Dedifferentiated amniotic fluid mesenchymal stem cell (primary cell): ENCODE measurements around the gene POLR1G.

Experiments used
- DNase-seq: peaks from one replicate; pipeline ENCODE4 v3.0.0-alpha.2; 2016; ENCODE audit errors: extremely low spot score

Gene POLR1G

GRCh38 chr19:45406226-45407090 is at the start of gene POLR1G:
POLR1G (plus strand) TSS chr19:45406644; CDS start chr19:45406697, 53 bp downstream.
- DNase-seq, result peak; percentile 67

DNA sequence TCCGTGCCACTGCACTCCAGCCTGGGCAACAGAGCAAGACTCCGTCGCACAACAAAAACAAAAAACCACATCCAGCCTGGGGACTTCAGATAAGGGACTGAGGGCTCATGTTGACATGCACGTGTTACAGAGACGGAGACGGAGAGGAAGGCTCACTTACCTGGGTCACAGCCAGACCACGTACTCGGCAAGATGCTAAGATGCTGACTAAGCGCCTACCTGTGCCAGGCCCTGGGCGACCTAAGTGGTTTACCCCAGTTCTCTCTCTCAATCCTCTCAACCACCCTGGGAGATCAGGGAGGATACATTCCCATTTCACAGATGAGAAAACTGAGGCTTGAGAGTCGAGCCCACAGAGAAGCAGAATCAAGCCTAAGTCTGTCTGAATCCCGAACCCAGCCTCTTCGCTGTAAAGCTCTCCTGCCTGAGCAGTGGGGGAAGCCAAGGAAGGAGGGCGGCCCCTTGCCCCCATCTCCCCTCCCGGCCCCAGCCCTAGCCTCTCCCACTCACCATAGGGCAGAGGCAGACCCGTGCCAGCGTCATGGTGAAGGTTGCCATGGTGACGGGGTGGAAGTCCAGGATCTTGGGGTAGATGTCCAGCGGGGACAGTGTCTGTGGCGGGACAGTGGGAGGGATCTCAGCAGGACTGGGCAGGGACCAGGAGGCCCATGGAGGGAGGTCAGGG is 49.5 kb upstream of the POLR1G start:
- DNase-seq, result no peak

DNA sequence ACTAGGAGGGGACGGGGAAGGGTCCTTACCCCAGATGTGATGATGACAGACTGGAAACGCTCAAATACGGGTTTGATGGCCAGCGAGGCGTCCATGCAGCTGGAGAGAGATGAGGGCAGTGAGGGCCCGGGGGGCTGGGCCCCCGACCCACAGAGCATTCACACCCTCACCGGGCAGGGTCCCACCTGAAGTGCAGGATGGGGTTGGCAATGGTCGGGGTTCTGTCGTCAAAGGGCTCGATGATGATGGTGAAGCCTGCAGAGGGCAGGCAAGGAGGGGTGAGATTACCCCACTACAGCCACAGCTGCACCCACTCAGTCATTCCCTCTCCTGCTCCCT is 49.0 kb upstream of the POLR1G start:
- no peak for DNase-seq

GRCh38 chr19:45358213-45358792 is 48.1 kb upstream of the POLR1G start:
- DNase-seq, result no peak

DNA sequence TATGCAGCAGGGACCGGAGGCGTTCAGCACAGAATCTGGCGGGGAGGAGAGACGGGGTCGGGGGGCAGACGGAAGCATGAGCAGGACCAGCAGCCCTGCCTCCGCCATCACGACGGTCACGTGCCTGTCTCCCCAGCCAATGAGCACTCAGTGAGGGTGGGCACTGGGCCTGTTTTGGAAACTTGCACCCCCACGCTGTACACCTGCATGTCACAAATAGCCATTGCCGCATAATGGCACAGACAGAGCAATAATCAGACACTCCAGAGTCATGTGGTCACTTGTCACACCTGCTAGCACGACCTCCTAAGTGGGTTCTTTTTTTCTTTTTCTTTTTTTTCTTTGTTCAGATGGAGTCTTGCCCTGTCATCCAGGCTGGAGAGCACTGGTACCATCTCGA is 44.8 kb upstream of the POLR1G start:
- no peak for DNase-seq

DNA sequence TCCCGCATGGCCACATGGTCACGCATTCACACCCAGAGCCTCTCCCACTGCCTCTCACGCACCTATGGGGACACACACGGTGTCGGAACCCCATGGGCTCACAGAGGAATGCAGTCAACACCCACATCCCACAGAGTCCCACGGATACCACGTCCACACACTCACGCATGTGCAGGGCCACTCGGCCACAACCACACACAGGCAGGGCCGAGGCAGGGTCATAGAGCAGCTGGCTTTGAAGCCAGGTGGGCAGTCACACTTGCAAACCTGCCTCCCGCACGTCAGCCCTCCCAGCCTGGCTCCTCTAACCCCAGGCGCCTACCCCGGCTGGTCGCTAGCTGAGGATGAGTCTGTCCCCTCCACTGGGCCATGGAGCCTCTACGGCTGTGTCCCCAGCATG is 44.2 kb upstream of the POLR1G start:
- no peak for DNase-seq

DNA sequence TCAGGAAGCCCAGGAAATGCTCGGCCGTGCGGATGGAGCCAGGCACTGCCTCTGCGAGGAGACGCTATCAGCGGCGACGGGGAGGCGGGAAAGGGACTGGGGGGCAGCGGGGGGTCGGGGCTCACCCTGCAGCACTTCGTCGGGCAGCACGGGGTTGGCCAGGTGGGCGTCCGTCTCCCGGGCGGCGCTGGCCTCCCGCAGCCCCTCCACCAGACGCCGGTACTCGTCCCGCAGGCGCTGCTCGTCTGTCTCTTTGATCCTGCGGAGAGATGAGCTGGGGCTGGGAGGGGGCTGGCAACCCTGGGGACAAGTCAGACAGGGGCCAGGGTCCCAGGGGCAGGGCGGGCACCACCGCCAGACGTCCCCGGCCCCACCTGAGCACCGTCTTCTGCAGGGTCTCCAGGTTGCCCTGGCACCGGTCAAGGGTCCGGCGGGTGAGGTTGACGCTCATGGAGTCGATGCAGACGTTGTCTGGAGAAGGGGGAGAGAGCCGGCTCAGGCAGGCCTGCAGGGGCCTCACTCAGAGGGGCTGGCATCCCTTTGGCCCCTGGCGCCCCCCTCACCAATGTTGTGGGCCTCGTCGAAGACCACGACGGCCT is 42.5 kb upstream of the POLR1G start:
- no peak for DNase-seq

DNA sequence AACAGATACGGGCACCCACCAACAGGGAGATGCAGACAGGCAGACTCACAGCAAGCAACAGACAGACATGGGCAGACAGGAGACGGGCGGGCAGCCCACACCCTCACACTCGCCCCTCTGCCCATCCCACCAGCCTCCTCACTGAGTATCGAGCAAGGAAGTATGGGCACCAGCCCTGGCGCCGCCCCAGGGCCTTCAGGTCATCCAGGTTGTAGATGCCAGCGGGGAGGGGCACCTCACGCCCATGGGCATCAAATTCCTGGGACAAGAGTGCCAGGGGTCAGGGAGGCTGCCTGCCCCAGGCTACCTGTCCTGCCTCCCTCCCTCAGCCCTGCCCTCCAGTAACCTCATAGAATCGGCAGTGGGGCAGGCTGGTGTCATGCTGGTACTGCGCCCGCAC is 41.7 kb upstream of the POLR1G start:
- no peak for DNase-seq

DNA sequence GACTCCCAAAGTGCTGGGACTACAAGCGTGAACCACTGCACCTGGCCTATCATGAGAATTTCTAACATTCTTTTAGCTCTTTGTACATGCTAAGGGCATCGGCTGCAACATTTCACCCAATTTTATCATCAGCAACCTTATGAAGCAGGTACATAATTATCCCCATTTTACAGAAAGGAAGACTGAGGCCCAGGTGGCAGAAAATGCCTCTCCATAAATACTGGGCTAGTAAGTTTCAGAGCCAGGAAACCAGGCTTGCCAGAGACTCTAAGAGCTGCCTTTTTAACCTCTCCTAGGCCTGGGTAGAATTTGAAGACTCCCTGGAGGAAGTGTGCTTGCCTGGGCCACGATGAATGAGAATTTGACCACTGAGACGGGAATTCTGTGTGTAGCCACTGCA is 38.3 kb upstream of the POLR1G start:
- DNase-seq, result no peak

- no peak for DNase-seq
These were observed 37.6 kb upstream of the POLR1G start for GRCh38 chr19:45368737-45369340.

DNA sequence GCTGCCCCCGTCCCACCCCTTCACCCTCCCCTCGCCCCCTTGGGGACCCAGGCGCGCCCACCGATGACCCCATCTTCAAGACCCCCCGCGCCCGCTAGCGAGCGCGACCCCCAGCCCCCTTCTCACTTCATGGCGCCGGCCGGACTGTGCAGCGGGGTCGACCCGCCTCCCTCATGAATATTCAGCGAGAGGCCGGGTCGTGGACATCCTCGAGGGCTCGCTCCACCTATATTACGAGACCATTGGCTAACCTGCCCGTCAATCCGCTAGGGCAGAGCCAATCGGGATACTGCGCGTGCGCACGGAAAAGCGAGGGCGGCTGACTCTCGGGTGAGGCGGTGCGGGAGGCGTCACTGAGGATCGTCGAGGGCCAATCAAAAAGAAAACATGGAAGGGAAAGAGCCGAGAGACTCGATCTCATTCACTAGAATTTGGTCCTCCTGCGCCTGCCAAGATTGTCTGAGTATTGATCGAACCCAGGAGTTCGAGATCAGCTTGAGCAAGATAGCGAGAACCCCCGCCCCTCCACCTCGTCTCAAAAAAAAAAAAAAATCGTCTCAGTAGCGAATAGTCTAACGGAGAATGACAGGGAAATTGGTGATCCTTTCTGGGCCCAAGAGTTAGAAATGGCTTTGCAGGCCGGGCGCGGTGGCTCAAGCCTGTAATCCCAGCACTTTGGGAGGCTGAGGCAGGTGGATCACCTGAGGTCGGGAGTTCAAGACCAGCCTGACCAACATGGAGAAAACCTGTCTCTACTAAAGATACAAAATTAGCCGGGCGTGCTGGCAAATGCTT is 35.8 kb upstream of the POLR1G start, which contains the start of gene ERCC2:
ERCC2 (minus strand) TSS at position 164 of the 795 bp plus-strand sequence; CDS start at position 131, 33 bp downstream.
- DNase-seq, result peak; percentile 99

- DNase-seq, result peak; percentile 59
These were observed 30.3 kb upstream of the POLR1G start for GRCh38 chr19:45376045-45376724.

DNA sequence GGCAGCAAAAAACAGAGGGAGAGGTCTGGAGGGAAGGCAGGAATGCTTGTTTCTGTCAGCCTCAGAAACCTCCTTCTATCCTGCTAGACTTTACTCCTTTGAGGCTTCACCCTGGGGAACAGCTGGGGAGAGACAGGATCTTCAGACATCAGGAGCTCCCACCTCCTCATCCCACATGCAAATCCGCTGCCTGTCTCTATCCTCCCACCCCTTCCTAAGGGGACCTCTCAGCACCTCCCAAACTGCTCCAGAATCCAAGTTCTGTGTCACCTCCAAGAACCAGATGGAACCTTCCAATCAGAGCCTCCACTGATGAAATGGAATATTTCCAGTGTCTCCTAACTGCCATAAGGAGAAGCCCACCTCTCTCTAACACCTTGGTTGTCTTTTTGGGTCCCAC is 26.3 kb upstream of the POLR1G start:
- no peak for DNase-seq

DNA sequence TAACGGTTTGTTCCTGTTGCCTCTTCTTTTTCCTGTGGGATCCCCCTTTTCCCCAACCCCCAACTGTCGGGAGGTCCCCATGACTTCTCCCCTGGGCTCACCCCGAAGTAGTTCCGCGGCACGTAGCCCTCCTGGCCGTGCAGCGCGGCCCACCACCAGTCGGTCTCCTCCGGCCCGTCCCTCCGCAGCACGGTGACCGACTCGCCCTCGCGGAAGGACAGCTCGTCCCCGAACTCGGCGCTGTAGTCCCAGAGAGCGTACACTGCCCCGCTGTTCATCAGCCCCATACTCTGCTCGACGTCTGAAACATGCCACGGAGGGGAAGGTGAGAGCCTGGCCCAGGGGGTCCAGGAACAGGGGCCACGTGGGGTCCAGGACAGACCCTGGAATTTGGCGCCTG is 24.0 kb upstream of the POLR1G start:
- no peak for DNase-seq

DNA sequence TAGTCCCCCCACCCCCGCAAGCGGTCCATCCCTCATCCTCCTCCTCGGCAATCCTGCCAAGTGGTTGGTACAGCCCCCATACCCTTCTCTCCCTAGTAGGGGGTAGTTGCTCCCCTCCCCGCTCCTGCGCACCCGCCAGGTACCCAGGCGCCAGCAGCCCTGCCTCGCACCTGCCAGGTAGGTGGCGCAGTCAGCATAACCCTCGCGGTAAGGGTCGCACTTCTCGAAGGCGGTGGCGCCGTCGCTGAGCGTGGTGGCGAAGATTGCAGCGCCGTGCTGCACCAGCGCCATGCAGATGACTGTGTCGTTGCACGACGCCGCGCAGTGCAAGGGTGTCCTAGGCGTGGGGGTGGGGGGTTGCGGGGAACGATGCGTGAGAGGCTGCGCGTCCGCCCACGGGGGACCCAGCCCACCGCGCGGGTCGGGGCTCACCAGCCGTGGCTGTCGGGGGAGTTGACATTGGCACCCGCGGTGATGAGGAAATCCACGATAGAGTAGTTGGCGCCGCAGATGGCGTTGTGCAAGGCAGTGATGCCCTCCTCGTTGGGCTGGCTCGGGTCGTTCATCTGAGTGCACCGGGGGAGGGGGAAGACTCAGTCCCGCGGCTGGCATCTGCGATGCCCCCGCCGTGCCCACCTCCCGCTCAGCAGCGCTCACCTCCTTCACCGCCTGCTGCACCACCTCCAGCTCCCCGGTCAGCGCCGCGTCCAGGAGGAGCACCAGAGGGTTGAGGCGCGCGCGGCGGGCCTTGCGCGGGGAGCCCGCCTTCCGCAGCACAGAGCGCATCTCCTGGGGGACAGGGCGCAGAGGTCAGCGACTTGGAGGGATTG is 20.8 kb upstream of the POLR1G start:
- no peak for DNase-seq

DNA sequence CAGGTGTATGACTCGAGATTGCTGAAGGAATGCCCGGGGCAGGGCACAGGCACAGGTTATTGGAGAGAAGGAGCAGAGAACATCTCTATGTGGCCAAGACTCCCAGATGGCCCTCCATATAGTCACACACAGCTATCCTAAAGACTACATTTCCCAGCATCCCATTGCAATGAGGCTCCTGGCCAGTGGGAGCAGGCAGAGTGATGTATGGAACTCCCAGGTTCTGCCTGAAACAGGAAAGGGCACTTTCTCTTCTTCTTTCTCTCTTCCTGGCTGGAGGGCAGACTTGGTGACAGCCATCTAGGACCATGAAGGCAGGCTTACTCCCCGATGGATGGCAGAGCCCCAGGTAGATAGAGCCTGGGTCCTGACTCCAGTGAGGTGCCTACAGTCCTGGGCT is 15.1 kb upstream of the POLR1G start:
- no peak for DNase-seq

GRCh38 chr19:45391871-45392665 is 14.4 kb upstream of the POLR1G start:
- no peak for DNase-seq

GRCh38 chr19:45395821-45396617 is 10.4 kb upstream of the POLR1G start:
- no peak for DNase-seq
